ENCODE measurements around the gene TCF19.

DNA sequence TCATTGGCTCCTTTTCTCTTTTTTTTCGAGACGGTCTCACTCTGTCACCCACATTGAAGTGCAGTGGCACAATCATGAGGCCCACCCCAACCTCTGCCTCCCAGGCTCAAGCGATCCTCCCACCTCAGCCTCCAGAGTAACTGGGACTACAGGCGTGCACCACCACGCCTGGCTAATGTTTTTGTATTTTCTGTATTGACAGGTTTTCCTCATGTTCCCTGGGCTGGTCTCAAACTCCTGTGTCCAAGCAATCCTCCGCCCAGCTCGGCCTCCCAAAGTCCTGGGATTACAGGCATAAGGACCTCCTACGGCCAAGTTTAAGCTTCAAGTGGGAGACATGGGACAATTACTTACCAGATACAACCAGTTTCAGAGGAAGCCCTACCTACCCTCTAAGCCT, 21.5 kb downstream of the TCF19 start:
- TF ChIP-seq, protein P1, sequence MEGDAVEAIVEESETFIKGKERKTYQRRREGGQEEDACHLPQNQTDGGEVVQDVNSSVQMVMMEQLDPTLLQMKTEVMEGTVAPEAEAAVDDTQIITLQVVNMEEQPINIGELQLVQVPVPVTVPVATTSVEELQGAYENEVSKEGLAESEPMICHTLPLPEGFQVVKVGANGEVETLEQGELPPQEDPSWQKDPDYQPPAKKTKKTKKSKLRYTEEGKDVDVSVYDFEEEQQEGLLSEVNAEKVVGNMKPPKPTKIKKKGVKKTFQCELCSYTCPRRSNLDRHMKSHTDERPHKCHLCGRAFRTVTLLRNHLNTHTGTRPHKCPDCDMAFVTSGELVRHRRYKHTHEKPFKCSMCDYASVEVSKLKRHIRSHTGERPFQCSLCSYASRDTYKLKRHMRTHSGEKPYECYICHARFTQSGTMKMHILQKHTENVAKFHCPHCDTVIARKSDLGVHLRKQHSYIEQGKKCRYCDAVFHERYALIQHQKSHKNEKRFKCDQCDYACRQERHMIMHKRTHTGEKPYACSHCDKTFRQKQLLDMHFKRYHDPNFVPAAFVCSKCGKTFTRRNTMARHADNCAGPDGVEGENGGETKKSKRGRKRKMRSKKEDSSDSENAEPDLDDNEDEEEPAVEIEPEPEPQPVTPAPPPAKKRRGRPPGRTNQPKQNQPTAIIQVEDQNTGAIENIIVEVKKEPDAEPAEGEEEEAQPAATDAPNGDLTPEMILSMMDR (IDR thresholded peaks at IDR 0.05; ENCODE audit: low read depth, low read length), result no peak
- no peak for TF ChIP-seq EZH2phosphoT487 (IDR thresholded peaks at IDR 0.05; ENCODE audit: low read depth)

Measured in OCI-LY3 (cell line).